GM06990 (cell line): ENCODE measurements around the gene S100A14.
"Not testable (repeated sequence)": the region's sequence is repeated elsewhere in the genome, so short reads cannot be mapped to it uniquely, and the experiment has no call there.

Experiments used
- DNase-seq: peaks from one replicate; pipeline ENCODE4 v3.0.0-alpha.2; 2011; ENCODE audit not compliant: insufficient read length; ENCODE audit errors: extremely low read depth
- H3K27me3 ChIP-seq: replicated peaks from 2 replicates; pipeline ENCODE4 v1.6.0; 2011; ENCODE audit warnings: low read length; ENCODE audit not compliant: control insufficient read depth, insufficient read depth
- H3K36me3 ChIP-seq: 2 replicates; pipeline ENCODE4 v1.5.1; 2011; ENCODE audit warnings: low read length; ENCODE audit not compliant: control insufficient read depth, insufficient read depth
- H3K4me3 ChIP-seq: replicated peaks from 2 replicates; pipeline ENCODE4 v1.5.1; 2011; ENCODE audit warnings: low read depth, mild to moderate bottlenecking, control low read depth, low read length
- TF ChIP-seq, protein P1 (sequence below): IDR thresholded peaks from 2 replicates; pipeline ENCODE4 v1.5.1; 2011; ENCODE audit warnings: low read length, control low read depth, mild to moderate bottlenecking, inconsistent platforms; ENCODE audit not compliant: insufficient read depth, poor library complexity, severe bottlenecking

S100A14 gene

DNA sequence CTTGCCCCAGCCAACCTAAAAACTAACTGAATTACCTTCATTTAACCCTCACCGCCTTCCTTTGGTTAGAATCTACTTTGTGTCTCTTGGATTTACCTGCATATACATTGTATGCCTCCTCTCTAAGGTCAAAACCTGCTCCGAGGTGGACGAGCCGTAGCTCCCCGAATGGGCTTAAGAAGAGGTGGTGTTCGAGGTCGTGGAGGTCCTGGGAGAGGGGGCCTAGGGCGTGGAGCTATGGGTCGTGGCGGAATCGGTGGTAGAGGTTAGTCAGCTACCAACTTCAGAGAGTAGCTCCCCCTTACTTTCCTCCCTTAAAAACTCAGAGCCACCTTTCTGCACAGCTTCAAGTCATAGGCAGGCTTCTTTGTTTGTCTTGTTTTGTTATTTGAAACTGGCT, 27.0 kb upstream of the S100A14 start:
- TF ChIP-seq, protein P1, sequence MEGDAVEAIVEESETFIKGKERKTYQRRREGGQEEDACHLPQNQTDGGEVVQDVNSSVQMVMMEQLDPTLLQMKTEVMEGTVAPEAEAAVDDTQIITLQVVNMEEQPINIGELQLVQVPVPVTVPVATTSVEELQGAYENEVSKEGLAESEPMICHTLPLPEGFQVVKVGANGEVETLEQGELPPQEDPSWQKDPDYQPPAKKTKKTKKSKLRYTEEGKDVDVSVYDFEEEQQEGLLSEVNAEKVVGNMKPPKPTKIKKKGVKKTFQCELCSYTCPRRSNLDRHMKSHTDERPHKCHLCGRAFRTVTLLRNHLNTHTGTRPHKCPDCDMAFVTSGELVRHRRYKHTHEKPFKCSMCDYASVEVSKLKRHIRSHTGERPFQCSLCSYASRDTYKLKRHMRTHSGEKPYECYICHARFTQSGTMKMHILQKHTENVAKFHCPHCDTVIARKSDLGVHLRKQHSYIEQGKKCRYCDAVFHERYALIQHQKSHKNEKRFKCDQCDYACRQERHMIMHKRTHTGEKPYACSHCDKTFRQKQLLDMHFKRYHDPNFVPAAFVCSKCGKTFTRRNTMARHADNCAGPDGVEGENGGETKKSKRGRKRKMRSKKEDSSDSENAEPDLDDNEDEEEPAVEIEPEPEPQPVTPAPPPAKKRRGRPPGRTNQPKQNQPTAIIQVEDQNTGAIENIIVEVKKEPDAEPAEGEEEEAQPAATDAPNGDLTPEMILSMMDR, result no peak
- H3K27me3 ChIP-seq, result no peaks in the 10 kb centered on the region
- DNase-seq, result no peak
- H3K36me3 ChIP-seq, result peaks cover 34% of the 10 kb centered on the region
- H3K4me3 ChIP-seq, result no peak overlapping the region

DNA sequence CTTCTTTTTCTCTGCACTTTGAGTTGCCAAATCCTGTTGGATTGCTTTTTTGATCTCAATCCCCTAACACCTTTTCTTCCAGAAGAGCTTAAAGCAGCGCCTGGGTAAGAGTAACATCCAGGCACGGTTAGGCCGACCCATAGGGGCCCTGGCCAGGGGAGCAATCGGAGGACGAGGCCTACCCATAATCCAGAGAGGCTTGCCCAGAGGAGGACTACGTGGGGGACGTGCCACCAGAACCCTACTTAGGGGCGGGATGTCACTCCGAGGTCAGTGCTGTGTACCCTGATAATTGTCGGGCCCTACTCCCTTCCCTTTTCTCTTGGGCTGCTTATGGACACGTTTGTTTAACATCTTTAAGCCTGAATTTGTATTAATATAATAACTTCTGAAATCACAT, 26.0 kb upstream of the S100A14 start:
- H3K27me3 ChIP-seq, result no peaks in the 10 kb centered on the region
- TF ChIP-seq, protein P1, result no peak
- H3K36me3 ChIP-seq, result peaks cover 36% of the 10 kb centered on the region
- no peak overlapping the region for H3K4me3 ChIP-seq
- DNase-seq, result no peak

DNA sequence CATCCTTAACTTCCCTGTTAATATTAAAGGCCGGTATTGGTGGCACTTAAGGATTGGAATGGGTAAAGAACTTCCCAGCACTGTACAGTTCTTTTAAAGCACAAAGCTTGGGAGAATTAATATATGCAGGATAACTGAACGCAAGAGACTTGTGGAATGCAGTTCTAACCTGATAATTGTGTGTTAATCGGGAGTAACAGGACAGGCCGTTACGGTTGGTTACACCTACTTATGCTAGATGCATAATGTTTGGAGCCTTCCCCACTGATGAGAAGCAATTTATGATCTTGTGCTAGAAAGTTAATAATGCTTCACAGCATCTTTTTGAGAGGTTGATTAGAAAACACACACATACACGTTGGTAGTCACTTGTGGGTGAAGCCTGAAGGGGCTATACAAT, 24.7 kb upstream of the S100A14 start:
- peaks cover 39% of the 10 kb centered on the region for H3K36me3 ChIP-seq
- H3K4me3 ChIP-seq, result no peak overlapping the region
- no peak for DNase-seq
- TF ChIP-seq, protein P1, result no peak
- H3K27me3 ChIP-seq, result no peaks in the 10 kb centered on the region

DNA sequence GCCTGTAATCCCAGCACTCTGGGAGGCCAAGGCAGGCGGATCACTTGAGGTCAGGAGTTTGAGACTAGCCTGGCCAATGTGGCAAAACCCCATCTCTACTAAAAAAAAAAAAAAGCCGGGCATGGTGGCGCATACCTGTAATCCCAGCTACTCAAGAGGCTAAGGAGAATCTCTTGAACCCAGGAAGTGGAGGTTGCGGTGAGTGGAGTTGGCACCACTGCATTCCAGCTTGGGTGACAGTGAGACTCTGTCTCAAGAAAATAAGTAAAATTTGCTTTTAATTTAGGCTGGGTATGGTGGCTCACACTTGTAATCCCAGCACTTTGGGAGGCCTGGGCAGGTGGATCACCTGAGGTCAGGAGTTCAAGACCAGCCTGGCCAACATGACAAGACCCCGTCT, 24.1 kb upstream of the S100A14 start:
- H3K27me3 ChIP-seq, H3K4me3 ChIP-seq, DNase-seq: not testable (repeated sequence)
- peaks cover 34% of the 10 kb centered on the region for H3K36me3 ChIP-seq

DNA sequence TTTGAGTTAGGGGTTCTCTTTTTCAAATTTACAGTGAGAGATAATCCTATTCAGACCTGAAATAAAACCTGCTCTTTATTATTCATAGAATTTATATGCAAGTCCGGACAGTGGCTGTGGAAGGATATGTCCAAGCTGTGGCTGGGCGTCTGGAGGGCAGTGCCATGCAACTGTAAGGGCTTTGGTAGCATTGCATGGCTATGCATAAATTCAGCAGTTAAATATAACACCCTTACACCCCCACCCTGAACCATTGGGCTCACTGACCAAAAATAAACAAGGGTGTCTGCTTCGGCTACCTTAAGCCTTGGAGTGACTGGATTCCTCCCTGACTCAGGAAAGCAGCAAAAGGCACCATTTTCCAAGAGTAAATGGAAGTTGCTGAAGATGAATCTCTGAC, 23.2 kb upstream of the S100A14 start:
- TF ChIP-seq, protein P1, result no peak
- DNase-seq, result no peak
- Histone ChIP-seq H3K4me3 (no peak overlapping the region), H3K27me3 (no peaks in the 10 kb centered on the region), H3K36me3 (peaks cover 31% of the 10 kb centered on the region)

DNA sequence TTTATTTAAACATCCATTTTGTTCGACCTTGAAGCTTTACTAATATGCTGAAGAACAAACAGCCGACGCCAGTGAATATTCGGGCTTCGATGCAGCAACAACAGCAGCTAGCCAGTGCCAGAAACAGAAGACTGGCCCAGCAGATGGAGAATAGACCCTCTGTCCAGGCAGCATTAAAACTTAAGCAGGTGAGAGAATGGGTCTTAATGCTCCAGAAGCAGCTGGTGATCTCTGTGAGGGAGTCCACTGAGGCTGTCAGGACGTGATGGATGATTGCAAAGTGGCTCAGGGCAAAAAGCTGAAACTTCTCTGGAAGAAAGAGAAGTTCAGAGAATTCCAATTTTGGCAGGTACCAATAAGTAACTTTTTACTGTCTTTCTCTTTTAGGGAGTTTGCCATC, 22.1 kb upstream of the S100A14 start:
- TF ChIP-seq, protein P1, result no peak
- H3K36me3 ChIP-seq, result peaks cover 31% of the 10 kb centered on the region
- H3K27me3 ChIP-seq, result no peaks in the 10 kb centered on the region
- no peak for DNase-seq
- H3K4me3 ChIP-seq, result no peak overlapping the region
